H1 (cell line): Measurements from ENCODE around the gene RAD51B. TPM values are rescaled to one million over a fixed set of nuclear protein-coding genes. Genes with fewer than 3 reads are reported as not detected.

Experiments
- CHD1 ChIP-seq: IDR thresholded peaks from 2 replicates; pipeline ENCODE4 v1.6.1; 2012; ENCODE audit warnings: low read depth, low read length, improper control_type of control experiment
- PHF8 ChIP-seq: fragments of 200-600 bp; sonication (generic); conservative IDR thresholded peaks from 2 replicates; pipeline ENCODE4 v1.7.1; 2012; ENCODE audit warnings: low read depth, mild to moderate bottlenecking, inconsistent platforms, low read length, moderate library complexity
- SAP30 ChIP-seq: fragments of 300-600 bp; sonication (generic); IDR thresholded peaks from 2 replicates; pipeline ENCODE4 v1.7.1; 2012; ENCODE audit warnings: low read length, moderate library complexity, mild to moderate bottlenecking, inconsistent platforms; ENCODE audit not compliant: insufficient read depth, insufficient replicate concordance
- SIRT6 ChIP-seq: IDR thresholded peaks from one replicate; pipeline ENCODE4 v1.7.1; 2012; ENCODE audit warnings: low read length, inconsistent platforms
- SUZ12 ChIP-seq: fragments of 200-600 bp; sonication (generic); IDR thresholded peaks from 2 replicates; pipeline ENCODE4 v1.6.1; 2012; ENCODE audit warnings: mild to moderate bottlenecking, inconsistent platforms, low read length, moderate library complexity, mixed read lengths
- TCF12 ChIP-seq: IDR thresholded peaks from 2 replicates; pipeline ENCODE4 v1.6.1; 2011; ENCODE audit warnings: low read depth, mild to moderate bottlenecking, low read length
- USF2 ChIP-seq: IDR thresholded peaks from 2 replicates; pipeline ENCODE4 v1.6.1; 2011; ENCODE audit warnings: low read length, improper control_type of control experiment
- polyA plus RNA-seq, 7 experiments: library from polyadenylated mRNA; depleted of rRNA in 3 of 7; stranded (reverse) in 5 of 7; unstranded in 2 of 7; fragments of >200 nt in 5 of 7; fragments of 200-250 nt in 2 of 7; gene quantifications; 1 replicate in 5 of 7; 2 replicates in 1 of 7; 4 replicates in 1 of 7; pipeline versions ENCODE4 v1.2.1 to v1.2.3, GENCODE V29; 2011 to 2013; ENCODE audit warnings: missing spikeins in 2 of 7, mixed read lengths in 2 of 7
- total RNA-seq: library from RNA; stranded (reverse); fragmentation: NEBNext Ultra II Directional; extraction: Animal tissue kit (Norgen Biotek cat#: 25700); gene quantifications from 2 replicates; pipeline ENCODE4 v1.2.1, GENCODE V29; 2021

Gene RAD51B
- total and polyA plus RNA-seq, 2 of the 8 experiments (the other 6 are each of a cell fraction or from before 2014, with no cell fraction given): 3.9 to 14.9 TPM

DNA sequence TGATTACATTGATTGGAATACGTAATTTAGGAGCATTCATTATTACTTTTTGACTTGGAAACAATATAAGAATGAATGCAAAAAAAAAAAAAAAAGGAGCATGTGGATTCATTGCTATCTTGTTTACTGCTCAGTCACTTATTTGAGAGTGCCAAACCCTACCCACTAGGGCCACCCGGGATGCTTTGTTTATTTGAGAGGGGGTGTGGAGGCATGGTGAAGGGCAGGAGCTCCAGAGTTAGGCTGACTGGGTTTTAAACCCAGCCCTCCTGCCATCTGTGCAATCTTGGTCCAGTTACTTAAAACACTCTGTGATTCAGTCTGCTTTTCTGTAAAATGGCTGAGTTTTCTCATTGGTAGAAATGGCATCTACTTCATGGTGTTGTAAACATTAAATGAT, 195.2 kb downstream of the RAD51B start (continued):
- TF ChIP-seq TCF12 (no peak), SUZ12 (no peak), SAP30 (no peak), USF2 (no peak), SIRT6 (no peak), PHF8 (no peak), CHD1 (no peak)
- TF ChIP-seq, all 59 proteins: peak for 0
